Stimulated activated CD8-positive, alpha-beta memory T cell treated with anti-CD3 and anti-CD28 coated beads, Interleukin-2, amount 100 ng/mL, for 48 hours (primary cell): ENCODE data around the gene TMEM107.
"Not testable (repeated sequence)": the region's sequence is repeated elsewhere in the genome, so short reads cannot be mapped to it uniquely, and the experiment has no call there.

ENCODE experiments used
- DNase-seq, 2 donors: peaks; one replicate each; pipeline ENCODE4 v3.0.0-alpha.2; 2020; ENCODE audit warnings: low read depth in 2 of 2

TMEM107 gene

GRCh38 chr17:8176197-8176940 is at the start of gene TMEM107:
TMEM107 (minus strand) TSS chr17:8176380; CDS start chr17:8176286, 94 bp downstream.
- peak; percentile 74 to 85 for DNase-seq

GRCh38 chr17:8224891-8225812 is 49.0 kb upstream of the TMEM107 start:
- DNase-seq: no peak

- peak in 1 of 2 donors; percentile 50 for DNase-seq
Measured at GRCh38 chr17:8223356-8224126, 47.4 kb upstream of the TMEM107 start.

GRCh38 chr17:8222630-8223355 is 46.6 kb upstream of the TMEM107 start:
- peak; percentile 84 to 87 for DNase-seq

- DNase-seq: no peak
Measured at GRCh38 chr17:8222380-8222629, 46.1 kb upstream of the TMEM107 start.

GRCh38 chr17:8221663-8222379 is 45.6 kb upstream of the TMEM107 start:
- DNase-seq: peak; percentile 67 to 80

- peak; percentile 75 to 90 for DNase-seq
Measured at GRCh38 chr17:8220783-8221662, 44.8 kb upstream of the TMEM107 start.

- DNase-seq: not testable (repeated sequence)
Measured at GRCh38 chr17:8214000-8214399, 37.8 kb upstream of the TMEM107 start.

GRCh38 chr17:8212312-8213180 is 36.4 kb upstream of the TMEM107 start:
- DNase-seq: no peak

- no peak for DNase-seq
Measured at GRCh38 chr17:8210761-8211458, 34.7 kb upstream of the TMEM107 start.

- peak; percentile 84 to 91 for DNase-seq
Measured at GRCh38 chr17:8209907-8210760, 34.0 kb upstream of the TMEM107 start, which contains the start of gene AURKB. AURKB (minus strand) TSS chr17:8210575; CDS start chr17:8210224, 351 bp downstream.

- no peak for DNase-seq
Measured at GRCh38 chr17:8206536-8206935, 30.4 kb upstream of the TMEM107 start.

GRCh38 chr17:8204761-8205555 is 28.8 kb upstream of the TMEM107 start:
- DNase-seq: no peak

GRCh38 chr17:8192070-8192815 is 16.1 kb upstream of the TMEM107 start:
- DNase-seq: no peak

- no peak for DNase-seq
Measured at GRCh38 chr17:8190506-8190905, 14.3 kb upstream of the TMEM107 start.
